Upper lobe of right lung (tissue), 1 donor: ENCODE data around the gene KLHDC8B. TPM values are rescaled to one million over a fixed set of nuclear protein-coding genes. Genes with fewer than 3 reads are reported as not detected.

Experiments used
- ATAC-seq: fragments of 200-7000 bp; cut with Tn5 transposase; one replicate; pipeline ENCODE4 v1.9.1; 2020; ENCODE audit warnings: mild to moderate bottlenecking, moderate library complexity
- DNase-seq: peaks from one replicate; pipeline ENCODE4 v3.0.0-alpha.2; 2020
- H3K27ac ChIP-seq: fragments of 200-600 bp; one replicate; pipeline ENCODE4 v1.8.0; 2022
- H3K27me3 ChIP-seq: fragments of 200-600 bp; one replicate; pipeline ENCODE4 v1.8.0; 2022; ENCODE audit warnings: mild to moderate bottlenecking
- H3K36me3 ChIP-seq: fragments of 200-600 bp; one replicate; pipeline ENCODE4 v1.8.0; 2022
- H3K4me1 ChIP-seq: fragments of 200-600 bp; one replicate; pipeline ENCODE4 v1.8.0; 2022
- H3K4me3 ChIP-seq: fragments of 200-600 bp; one replicate; pipeline ENCODE4 v1.8.0; 2022; ENCODE audit warnings: mild to moderate bottlenecking
- H3K9me3 ChIP-seq: fragments of 200-600 bp; one replicate; pipeline ENCODE4 v1.8.0; 2022
- intact Hi-C: fragments of 100-400 bp; cut with DNase I; formaldehyde crosslinking; loops from one replicate; pipeline ENCODE4 v1.11.0; 2022
- total RNA-seq: library from RNA; stranded (reverse); fragmentation: NEBNext Ultra II Directional; extraction: Animal tissue kit (Norgen Biotek cat#: 25700); gene quantifications from one replicate; pipeline ENCODE4 v1.2.1, GENCODE V29; 2021
- TF ChIP-seq, protein P1 (sequence below): fragments of 200-600 bp; IDR thresholded peaks from one replicate; pipeline ENCODE4 v1.8.0; 2022; ENCODE audit warnings: antibody characterized with exemption
- donor health status: DM: no; HTN: yes; CAD: no; lungs with severe emphysema.

Gene KLHDC8B
- total RNA-seq, 1 donor from 2014 or later, result 22.4 TPM

GRCh38 chr3:49148159-49148558 is 23.2 kb upstream of the KLHDC8B start:
- Histone ChIP-seq H3K9me3 (no peaks in the 10 kb centered on the region), H3K4me3 (no peak overlapping the region), H3K27ac (no peak overlapping the region), H3K36me3 (no peaks in the 10 kb centered on the region), H3K27me3 (no peaks in the 10 kb centered on the region), H3K4me1 (no peaks in the 10 kb centered on the region)
- intact Hi-C loops, result no loop called here
- ATAC-seq (no peak), DNase-seq (no peak)
- TF ChIP-seq, protein P1, sequence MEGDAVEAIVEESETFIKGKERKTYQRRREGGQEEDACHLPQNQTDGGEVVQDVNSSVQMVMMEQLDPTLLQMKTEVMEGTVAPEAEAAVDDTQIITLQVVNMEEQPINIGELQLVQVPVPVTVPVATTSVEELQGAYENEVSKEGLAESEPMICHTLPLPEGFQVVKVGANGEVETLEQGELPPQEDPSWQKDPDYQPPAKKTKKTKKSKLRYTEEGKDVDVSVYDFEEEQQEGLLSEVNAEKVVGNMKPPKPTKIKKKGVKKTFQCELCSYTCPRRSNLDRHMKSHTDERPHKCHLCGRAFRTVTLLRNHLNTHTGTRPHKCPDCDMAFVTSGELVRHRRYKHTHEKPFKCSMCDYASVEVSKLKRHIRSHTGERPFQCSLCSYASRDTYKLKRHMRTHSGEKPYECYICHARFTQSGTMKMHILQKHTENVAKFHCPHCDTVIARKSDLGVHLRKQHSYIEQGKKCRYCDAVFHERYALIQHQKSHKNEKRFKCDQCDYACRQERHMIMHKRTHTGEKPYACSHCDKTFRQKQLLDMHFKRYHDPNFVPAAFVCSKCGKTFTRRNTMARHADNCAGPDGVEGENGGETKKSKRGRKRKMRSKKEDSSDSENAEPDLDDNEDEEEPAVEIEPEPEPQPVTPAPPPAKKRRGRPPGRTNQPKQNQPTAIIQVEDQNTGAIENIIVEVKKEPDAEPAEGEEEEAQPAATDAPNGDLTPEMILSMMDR, result no peak

- Histone ChIP-seq H3K36me3 (no peaks in the 10 kb centered on the region), H3K4me3 (no peak overlapping the region), H3K27me3 (no peaks in the 10 kb centered on the region), H3K4me1 (no peaks in the 10 kb centered on the region), H3K27ac (no peak overlapping the region), H3K9me3 (no peaks in the 10 kb centered on the region)
- intact Hi-C loops, result no loop called here
- no peak for DNase-seq
- ATAC-seq, result no peak
- TF ChIP-seq, protein P1, result no peak
Measured at GRCh38 chr3:49151610-49152009, 19.8 kb upstream of the KLHDC8B start.

DNA sequence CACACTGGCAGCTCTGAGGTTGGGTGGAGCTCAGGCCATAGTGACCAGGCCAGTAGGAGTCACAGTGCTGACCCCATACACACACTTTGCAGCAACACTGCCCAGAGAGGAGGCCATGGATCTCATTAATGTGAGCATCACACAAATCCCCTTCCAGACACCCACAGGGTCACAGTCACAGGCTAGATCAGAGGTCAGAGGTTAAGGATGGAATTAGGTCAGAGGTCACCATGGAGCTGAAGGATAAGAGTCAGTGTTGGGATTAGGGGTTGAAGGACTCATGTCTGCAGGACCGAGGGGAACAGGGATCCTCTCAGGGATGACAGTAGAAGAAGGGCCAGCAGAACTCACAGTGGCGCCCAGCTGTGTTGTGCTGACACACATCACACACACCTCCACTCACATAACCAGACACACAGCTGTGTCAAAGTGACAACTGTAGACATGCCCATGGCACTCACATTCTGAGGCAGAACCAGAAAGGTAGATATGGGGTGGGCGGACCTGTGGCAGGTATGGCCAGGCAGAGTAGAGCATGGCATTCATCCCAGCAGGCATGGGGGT is 18.0 kb upstream of the KLHDC8B start:
- H3K27ac ChIP-seq, result no peak overlapping the region
- ATAC-seq, result no peak
- intact Hi-C loops, result no loop called here

DNA sequence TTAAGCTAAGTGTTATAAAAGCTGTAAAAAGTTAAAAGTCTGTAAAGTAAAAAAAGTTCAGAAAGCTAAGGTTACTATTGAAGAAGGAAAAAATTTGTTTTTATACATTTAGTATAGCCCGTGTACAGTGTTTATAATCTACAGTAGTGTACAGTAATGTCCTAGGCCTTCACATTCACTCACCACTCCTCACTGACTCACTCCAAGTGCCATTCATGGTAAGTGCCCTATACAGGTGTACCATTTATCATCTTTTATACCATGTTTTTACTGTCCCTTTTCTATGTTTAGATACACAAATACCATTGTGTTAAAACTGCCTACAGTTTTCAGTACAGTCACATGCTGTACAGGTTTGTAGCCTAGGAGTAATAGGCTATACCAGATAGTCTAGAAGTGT is 14.1 kb upstream of the KLHDC8B start:
- Histone ChIP-seq H3K27ac (no peak overlapping the region), H3K4me1 (no peaks in the 10 kb centered on the region), H3K4me3 (no peak overlapping the region), H3K9me3 (no peaks in the 10 kb centered on the region), H3K36me3 (no peaks in the 10 kb centered on the region), H3K27me3 (no peaks in the 10 kb centered on the region)
- DNase-seq (no peak), ATAC-seq (no peak)
- intact Hi-C loops, result no loop called here
- TF ChIP-seq, protein P1, result no peak

More for the DNA sequence above, 18.0 kb upstream of the KLHDC8B start:
- no peaks in the 10 kb centered on the region for H3K4me1 ChIP-seq
- H3K4me3 ChIP-seq, result no peak overlapping the region
- H3K36me3 ChIP-seq, result no peaks in the 10 kb centered on the region
- no peaks in the 10 kb centered on the region for H3K9me3 ChIP-seq
- TF ChIP-seq, protein P1, result no peak
- no peaks in the 10 kb centered on the region for H3K27me3 ChIP-seq
- no peak for DNase-seq

GRCh38 chr3:49158103-49158709 is 13.2 kb upstream of the KLHDC8B start:
- H3K36me3 ChIP-seq, result peaks cover 6% of the 10 kb centered on the region
- no peak overlapping the region for H3K4me3 ChIP-seq
- no peak overlapping the region for H3K27ac ChIP-seq
- H3K4me1 ChIP-seq, result no peaks in the 10 kb centered on the region
- ATAC-seq (peak; percentile 71), DNase-seq (no peak)
- intact Hi-C loops, result no loop called here
- no peaks in the 10 kb centered on the region for H3K9me3 ChIP-seq
- H3K27me3 ChIP-seq, result no peaks in the 10 kb centered on the region
- TF ChIP-seq, protein P1, result peak; percentile 44
